DND-41 (cell line): ENCODE results near the gene PAIP2.

Experiments
- ATAC-seq: fragments of 200-7000 bp; cut with Tn5 transposase; 3 replicates; pipeline ENCODE4 v1.9.1; 2021; ENCODE audit warnings: low read depth; ENCODE audit not compliant: insufficient read depth
- DNase-seq: peaks from one replicate; pipeline ENCODE4 v3.0.0-alpha.2; 2020
- H2AFZ ChIP-seq: 2 replicates; pipeline ENCODE4 v1.6.0; 2012; ENCODE audit warnings: low read depth, low read length
- H3K27ac ChIP-seq: 2 replicates; pipeline ENCODE4 v1.5.1; 2012; ENCODE audit warnings: low read length, inconsistent platforms
- H3K27me3 ChIP-seq: fragments of 200-600 bp; sonication (generic); 2 replicates; pipeline ENCODE4 v1.6.0; 2012; ENCODE audit warnings: low read length, mild to moderate bottlenecking, inconsistent platforms; ENCODE audit not compliant: insufficient read depth, poor library complexity
- H3K36me3 ChIP-seq: 2 replicates; pipeline ENCODE4 v1.5.1; 2012; ENCODE audit warnings: low read length, inconsistent platforms; ENCODE audit not compliant: insufficient read depth
- H3K4me1 ChIP-seq: 2 replicates; pipeline ENCODE4 v1.5.1; 2012; ENCODE audit warnings: mild to moderate bottlenecking, low read length; ENCODE audit not compliant: insufficient read depth
- H3K4me2 ChIP-seq: 2 replicates; pipeline ENCODE4 v1.6.0; 2012; ENCODE audit warnings: mild to moderate bottlenecking, moderate library complexity, low read length, inconsistent platforms; ENCODE audit not compliant: insufficient read depth
- H3K4me3 ChIP-seq, 2 experiments: fragments of 200-600 bp in 1 of 2; shearing (Covaris generic) in 1 of 2; 2 replicates each; pipeline ENCODE4 v1.5.1; 2012 to 2016; ENCODE audit warnings: inconsistent platforms in 2 of 2, low read length in 2 of 2, mild to moderate bottlenecking in 2 of 2, low read depth in 1 of 2, moderate library complexity in 1 of 2
- H3K79me2 ChIP-seq: 2 replicates; pipeline ENCODE4 v1.6.0; 2012; ENCODE audit warnings: low read length, inconsistent platforms; ENCODE audit not compliant: insufficient read depth
- H3K9ac ChIP-seq: 2 replicates; pipeline ENCODE4 v1.6.0; 2012; ENCODE audit warnings: low read depth, mild to moderate bottlenecking, inconsistent platforms, low read length, moderate library complexity
- H3K9me3 ChIP-seq: 2 replicates; pipeline ENCODE4 v1.5.1; 2012; ENCODE audit warnings: low read length, moderate library complexity, mild to moderate bottlenecking, inconsistent platforms; ENCODE audit not compliant: insufficient read depth, severe bottlenecking
- H4K20me1 ChIP-seq: 2 replicates; pipeline ENCODE4 v1.6.0; 2012; ENCODE audit warnings: low read length; ENCODE audit not compliant: insufficient read depth
- CTCF ChIP-seq: IDR thresholded peaks from 2 replicates; pipeline ENCODE4 v1.5.1; 2012; ENCODE audit warnings: borderline replicate concordance, low read length, moderate library complexity, mild to moderate bottlenecking; ENCODE audit not compliant: poor library complexity, severe bottlenecking; ENCODE audit errors: extremely low read depth
- EZH2 ChIP-seq: IDR thresholded peaks from 3 replicates; pipeline ENCODE4 v1.6.1; 2012; ENCODE audit warnings: borderline replicate concordance, low read depth, mild to moderate bottlenecking, moderate library complexity, low read length, inconsistent platforms; ENCODE audit not compliant: severe bottlenecking

The PAIP2 gene

GRCh38 chr5:139341689-139342422 is at the start of gene PAIP2:
Gene PAIP2 (plus strand): TSS chr5:139341854. CDS start chr5:139363785, 21,931 bp downstream.
- Histone ChIP-seq H3K27ac (peak within 1 kb of the TSS; percentile 98), H3K4me1 (peaks cover 44% of the 10 kb centered on the region), H3K79me2 (peaks cover 56% of the 10 kb centered on the region), H3K4me3 (peak within 1 kb of the TSS; percentile 39 to 92), H3K9ac (peak within 1 kb of the TSS; percentile 93), H3K36me3 (peaks cover 31% of the 10 kb centered on the region), H2AFZ (peak within 1 kb of the TSS; percentile 81), H3K4me2 (peak within 1 kb of the TSS; percentile 95), H3K9me3 (no peaks in the 10 kb centered on the region), H3K27me3 (no peaks in the 10 kb centered on the region), H4K20me1 (peaks cover 43% of the 10 kb centered on the region)
- DNase-seq = peak; percentile 99
- TF ChIP-seq CTCF (peak; percentile 93), EZH2 (no peak)
- peak; percentile 79 for ATAC-seq

GRCh38 chr5:139293202-139293506 is 48.5 kb upstream of the PAIP2 start:
- no peaks in the 10 kb centered on the region for H3K9me3 ChIP-seq
- peak overlapping the region; percentile 99 for H3K27ac ChIP-seq
- DNase-seq (no peak), ATAC-seq (no peak)
- peaks cover 14% of the 10 kb centered on the region for H3K36me3 ChIP-seq
- H3K4me3 ChIP-seq = peak overlapping the region; percentile 81 to 93; a peak in 3 of 4 replicates
- TF ChIP-seq CTCF = no peak
- TF ChIP-seq EZH2 = no peak
- H3K27me3 ChIP-seq = no peaks in the 10 kb centered on the region
- H3K9ac ChIP-seq = peak overlapping the region; percentile 100
- H3K4me2 ChIP-seq = peak overlapping the region; percentile 66
- peak overlapping the region; percentile 91 for H2AFZ ChIP-seq
- peaks cover 39% of the 10 kb centered on the region for H3K4me1 ChIP-seq
- H4K20me1 ChIP-seq = peaks cover 39% of the 10 kb centered on the region
- peaks cover 59% of the 10 kb centered on the region for H3K79me2 ChIP-seq

- peak within 1 kb of the TSS; percentile 81 to 93 for H3K4me3 ChIP-seq
- TF ChIP-seq EZH2 = no peak
- peaks cover 45% of the 10 kb centered on the region for H4K20me1 ChIP-seq
- peak within 1 kb of the TSS; percentile 99 for H3K27ac ChIP-seq
- peak within 1 kb of the TSS; percentile 66 for H3K4me2 ChIP-seq
- H2AFZ ChIP-seq = peak within 1 kb of the TSS; percentile 91
- H3K4me1 ChIP-seq = peaks cover 45% of the 10 kb centered on the region
- peaks cover 65% of the 10 kb centered on the region for H3K79me2 ChIP-seq
- peak; percentile 87 for ATAC-seq
- H3K27me3 ChIP-seq = no peaks in the 10 kb centered on the region
- H3K9ac ChIP-seq = peak within 1 kb of the TSS; percentile 100
- peaks cover 16% of the 10 kb centered on the region for H3K36me3 ChIP-seq
- H3K9me3 ChIP-seq = no peaks in the 10 kb centered on the region
- peak; percentile 96 for DNase-seq
Observed at GRCh38 chr5:139293507-139294373, 47.9 kb upstream of the PAIP2 start, which contains the start of gene MATR3. Gene MATR3 (plus strand): TSS chr5:139293740. CDS start chr5:139307416, 13,676 bp downstream.
